ENCODE measurements around the gene RIBC2. TPM values are rescaled to one million over a fixed set of nuclear protein-coding genes. Genes with fewer than 3 reads are reported as not detected.
"Not testable (repeated sequence)": the region's sequence is repeated elsewhere in the genome, so short reads cannot be mapped to it uniquely, and the experiment has no call there.

The RIBC2 gene
- total RNA-seq, 4 donors from 2014 or later = not detected

DNA sequence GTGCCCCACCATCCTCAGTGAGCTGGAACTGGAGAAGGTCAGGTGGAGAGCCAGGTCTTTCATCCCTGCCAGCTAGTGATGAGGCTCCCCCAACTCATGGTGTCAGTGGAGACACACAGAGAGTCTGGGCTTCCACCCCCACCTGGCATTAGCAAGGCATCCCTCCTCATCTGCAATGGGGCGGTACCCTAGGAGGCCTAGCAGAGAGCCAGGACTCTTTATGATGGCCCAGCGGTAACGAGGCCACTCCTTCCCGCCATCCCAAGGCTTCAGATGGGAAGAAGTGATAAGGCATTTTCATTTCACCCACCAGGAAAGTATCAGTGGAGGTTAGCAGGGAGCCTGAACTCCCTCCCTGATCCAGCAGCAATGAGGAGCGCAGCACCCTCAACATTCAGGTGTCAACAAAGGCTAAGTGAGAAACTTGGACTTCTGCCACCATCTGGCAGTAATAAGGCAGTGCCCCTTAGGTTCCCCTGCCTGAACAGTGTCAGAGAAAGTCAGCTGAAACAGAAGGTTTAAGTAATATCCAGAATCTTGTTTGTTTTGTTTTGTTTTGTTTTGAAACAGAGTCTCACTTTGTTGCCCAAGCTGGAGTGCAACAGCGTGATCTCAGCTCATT lies 48.7 kb downstream of the RIBC2 start:
- WGBS = 96% methylated on average over 6 of the region's 6 CpGs
- peaks cover 0 to 10% (median 0%) of the 10 kb centered on the region in 4 donors for H3K27me3 ChIP-seq
- peaks cover 0 to 6% (median 0%) of the 10 kb centered on the region in 4 donors for H3K9me3 ChIP-seq
- no peak overlapping the region for H3K27ac ChIP-seq (replicated peaks in 1 of 4)
- DNase-seq (ENCODE audit: extremely low spot score) = no peak
- intact Hi-C loops (cut with DNase I) = no loop called here
- no peaks in the 10 kb centered on the region for H3K36me3 ChIP-seq
- TF ChIP-seq POLR2AphosphoS5 (IDR thresholded peaks at IDR 0.05) (no peak), POLR2A (IDR thresholded peaks at IDR 0.05; ENCODE audit: low read depth) (no peak), EP300 (IDR thresholded peaks at IDR 0.05) (no peak), CTCF (IDR thresholded peaks at IDR 0.05) (no peak)
- no peak overlapping the region for H3K4me3 ChIP-seq
- peaks cover 0 to 16% (median 2%) of the 10 kb centered on the region in 4 donors for H3K4me1 ChIP-seq

GRCh38 chr22:45463691-45464090 lies 50.2 kb downstream of the RIBC2 start:
- not testable (repeated sequence) for H3K36me3 ChIP-seq
- 99% methylated on average over 3 of the region's 3 CpGs for WGBS

GRCh38 chr22:45465633-45466032 lies 52.1 kb downstream of the RIBC2 start:
- 75% methylated on average over 3 of the region's 3 CpGs for WGBS
- H3K27me3 ChIP-seq = no peaks in the 10 kb centered on the region
- no peaks in the 10 kb centered on the region for H3K36me3 ChIP-seq
- intact Hi-C loops (cut with DNase I) = no loop called here
- H3K4me3 ChIP-seq = no peak overlapping the region
- H3K4me1 ChIP-seq = peaks cover 0 to 16% (median 6%) of the 10 kb centered on the region in 4 donors
- no peak for DNase-seq (ENCODE audit: extremely low spot score)
- peaks cover 0 to 6% (median 0%) of the 10 kb centered on the region in 4 donors for H3K9me3 ChIP-seq
- H3K27ac ChIP-seq (replicated peaks in 1 of 4) = no peak overlapping the region
- no peak for TF ChIP-seq CTCF (IDR thresholded peaks at IDR 0.05)
- TF ChIP-seq POLR2AphosphoS5 (IDR thresholded peaks at IDR 0.05) = no peak
- TF ChIP-seq EP300 (IDR thresholded peaks at IDR 0.05) = no peak
- no peak for TF ChIP-seq POLR2A (IDR thresholded peaks at IDR 0.05; ENCODE audit: low read depth)

More at GRCh38 chr22:45463691-45464090, 50.2 kb downstream of the RIBC2 start:
- H3K4me3 ChIP-seq; intact Hi-C loops (cut with DNase I); H3K9me3 ChIP-seq; DNase-seq (ENCODE audit: extremely low spot score); H3K27ac ChIP-seq (replicated peaks in 1 of 4): not testable (repeated sequence)
- H3K27me3 ChIP-seq = peaks cover 0 to 10% (median 0%) of the 10 kb centered on the region in 4 donors
- H3K4me1 ChIP-seq = peaks cover 0 to 16% (median 2%) of the 10 kb centered on the region in 4 donors

- intact Hi-C loops (cut with DNase I) = no loop called here
- peaks cover 0 to 6% (median 0%) of the 10 kb centered on the region in 4 donors for H3K9me3 ChIP-seq
- H3K27me3 ChIP-seq = no peaks in the 10 kb centered on the region
- no peaks in the 10 kb centered on the region for H3K36me3 ChIP-seq
- no peak overlapping the region for H3K4me3 ChIP-seq
- DNase-seq (ENCODE audit: extremely low spot score) = no peak
- peaks cover 0 to 15% (median 4%) of the 10 kb centered on the region in 4 donors for H3K4me1 ChIP-seq
- TF ChIP-seq POLR2AphosphoS5 (IDR thresholded peaks at IDR 0.05) (no peak), EP300 (IDR thresholded peaks at IDR 0.05) (no peak), POLR2A (IDR thresholded peaks at IDR 0.05; ENCODE audit: low read depth) (no peak), CTCF (IDR thresholded peaks at IDR 0.05) (no peak)
- WGBS = 74% methylated on average over 7 of the region's 7 CpGs
- peak overlapping the region in 1 of 4 donors; percentile 12 for H3K27ac ChIP-seq (replicated peaks in 1 of 4)
Observed at GRCh38 chr22:45468872-45469271, 55.4 kb downstream of the RIBC2 start.

GRCh38 chr22:45469281-45470073 lies 56.0 kb downstream of the RIBC2 start:
- H3K27ac ChIP-seq (replicated peaks in 1 of 4) = peak overlapping the region; percentile 12 to 62 (median 42)
- intact Hi-C loops (cut with DNase I) = no loop called here

More at GRCh38 chr22:45469281-45470073, 56.0 kb downstream of the RIBC2 start:
- 62% methylated on average over 8 of the region's 8 CpGs for WGBS
- no peak for DNase-seq (ENCODE audit: extremely low spot score)
- Histone ChIP-seq H3K36me3 (no peaks in the 10 kb centered on the region), H3K4me1 (peaks cover 0 to 19% (median 6%) of the 10 kb centered on the region in 4 donors), H3K9me3 (peaks cover 0 to 6% (median 0%) of the 10 kb centered on the region in 4 donors), H3K27me3 (no peaks in the 10 kb centered on the region), H3K4me3 (no peak overlapping the region)
- TF ChIP-seq POLR2AphosphoS5 (IDR thresholded peaks at IDR 0.05) (no peak), CTCF (IDR thresholded peaks at IDR 0.05) (no peak), POLR2A (IDR thresholded peaks at IDR 0.05; ENCODE audit: low read depth) (no peak), EP300 (IDR thresholded peaks at IDR 0.05) (no peak)
